HUES48 (cell line): ENCODE results near the gene CCDC138.

Experiments used
- H3K27ac ChIP-seq: one replicate; pipeline ENCODE4 v1.7.0; 2013; ENCODE audit warnings: low read depth, low read length, inconsistent platforms
- H3K27me3 ChIP-seq: 2 replicates; pipeline ENCODE4 v1.6.1; 2013; ENCODE audit warnings: mild to moderate bottlenecking, low read length; ENCODE audit not compliant: control insufficient read depth, insufficient read depth
- H3K36me3 ChIP-seq: 2 replicates; pipeline ENCODE4 v1.6.1; 2013; ENCODE audit warnings: low read length; ENCODE audit not compliant: control insufficient read depth, insufficient read depth
- H3K4me1 ChIP-seq: 2 replicates; pipeline ENCODE4 v1.6.1; 2013; ENCODE audit warnings: mild to moderate bottlenecking, low read length; ENCODE audit not compliant: control insufficient read depth, insufficient read depth
- H3K4me3 ChIP-seq: 2 replicates; pipeline ENCODE4 v1.5.1; 2013; ENCODE audit warnings: mild to moderate bottlenecking, low read depth, low read length
- H3K9ac ChIP-seq: 2 replicates; pipeline ENCODE4 v1.6.1; 2013; ENCODE audit warnings: mild to moderate bottlenecking, low read depth, low read length, moderate library complexity
- H3K9me3 ChIP-seq: 2 replicates; pipeline ENCODE4 v1.6.1; 2013; ENCODE audit warnings: low read length; ENCODE audit not compliant: control insufficient read depth, insufficient read depth

The CCDC138 gene

DNA sequence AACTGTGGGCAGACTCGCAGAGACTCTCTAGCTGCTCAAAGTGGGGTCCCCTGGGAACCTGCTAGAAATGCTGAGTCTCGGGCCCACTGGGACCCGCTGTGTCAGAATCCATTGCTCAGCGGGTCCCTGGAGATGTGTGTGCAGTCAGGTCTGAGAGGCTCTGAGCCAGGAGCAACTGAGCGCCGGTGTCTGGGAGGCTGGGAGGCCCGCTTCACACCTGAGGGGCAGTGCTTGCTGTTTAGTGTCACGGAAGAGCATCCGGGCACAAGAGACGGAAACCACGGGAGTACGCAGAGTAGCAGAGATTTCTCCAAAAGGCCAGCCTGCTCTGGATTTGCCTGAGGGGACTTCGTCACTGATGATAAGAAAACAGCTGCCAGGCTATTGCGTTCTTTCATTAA lies 132.4 kb downstream of the CCDC138 start:
- Histone ChIP-seq H3K27ac (no peak overlapping the region), H3K36me3 (no peaks in the 10 kb centered on the region), H3K4me1 (no peaks in the 10 kb centered on the region; the same call in 1 of the 2 replicates), H3K9me3 (no peaks in the 10 kb centered on the region), H3K9ac (no peak overlapping the region), H3K27me3 (no peaks in the 10 kb centered on the region), H3K4me3 (no peak overlapping the region)

DNA sequence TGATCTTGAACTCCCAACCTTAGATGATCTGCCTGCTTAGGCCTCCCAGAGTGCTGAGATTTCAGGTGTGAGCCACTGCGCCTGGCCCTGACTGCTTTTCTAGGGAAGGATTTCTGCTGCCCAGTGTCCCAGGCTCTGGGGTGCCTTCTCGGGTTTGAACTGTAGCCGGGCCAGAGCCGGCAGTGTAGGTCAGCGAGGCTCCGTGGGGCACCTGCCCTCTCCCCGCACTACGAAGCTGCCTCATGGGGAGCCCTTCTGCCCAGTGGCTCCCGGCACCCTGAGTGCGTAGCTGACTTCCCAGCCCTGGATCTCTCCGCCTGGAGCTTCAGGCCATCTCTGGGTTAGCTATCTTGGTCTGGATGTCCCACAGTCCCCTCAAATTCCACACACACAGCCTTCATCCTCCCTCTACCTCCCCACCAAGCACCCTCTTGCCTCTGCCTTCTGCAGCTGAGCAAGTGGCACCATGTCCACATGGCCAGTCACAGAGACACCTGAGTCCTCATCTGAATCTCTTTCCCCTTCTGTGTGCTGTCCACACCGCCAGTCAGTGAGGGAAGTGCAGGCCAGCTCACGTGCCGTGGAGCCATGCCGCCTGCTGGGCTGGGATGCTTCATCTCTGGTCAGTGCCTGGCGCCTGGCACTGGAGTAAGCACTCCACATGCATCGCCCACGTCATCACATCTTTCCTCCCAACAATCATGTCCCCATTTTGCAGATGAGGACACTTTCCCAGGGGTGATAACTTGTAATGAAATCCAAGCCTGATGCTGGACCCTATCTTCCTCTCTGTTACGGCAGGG lies 133.2 kb downstream of the CCDC138 start:
- H3K27me3 ChIP-seq = no peaks in the 10 kb centered on the region

DNA sequence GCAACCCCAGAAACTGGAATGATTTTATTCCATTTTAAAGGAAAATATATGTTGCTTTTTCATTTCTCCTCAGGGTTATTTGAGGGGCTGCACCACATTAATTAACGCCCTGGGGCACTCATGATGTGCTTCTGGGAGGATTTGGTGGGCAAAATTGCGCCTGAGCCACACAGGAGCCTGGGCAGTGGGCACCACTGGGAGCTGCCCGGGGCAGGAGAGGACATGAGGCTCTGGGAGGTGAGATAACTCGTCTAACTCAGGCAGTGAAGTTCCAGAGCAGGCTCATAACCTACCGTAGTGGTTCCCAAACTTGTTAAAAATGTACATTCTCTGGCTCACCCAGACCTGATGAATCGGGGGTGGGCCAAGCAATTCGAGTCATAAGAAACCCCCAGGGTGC lies 134.1 kb downstream of the CCDC138 start:
- Histone ChIP-seq H3K27ac (no peak overlapping the region), H3K27me3 (no peaks in the 10 kb centered on the region), H3K9me3 (no peaks in the 10 kb centered on the region), H3K4me3 (no peak overlapping the region), H3K9ac (no peak overlapping the region), H3K4me1 (no peaks in the 10 kb centered on the region; the same call in 1 of the 2 replicates), H3K36me3 (no peaks in the 10 kb centered on the region)

More for the DNA sequence above, 133.2 kb downstream of the CCDC138 start:
- H3K9me3 ChIP-seq = no peaks in the 10 kb centered on the region
- no peak overlapping the region for H3K27ac ChIP-seq
- H3K9ac ChIP-seq = no peak overlapping the region
- no peaks in the 10 kb centered on the region for H3K36me3 ChIP-seq
- no peaks in the 10 kb centered on the region; the same call in 1 of the 2 replicates for H3K4me1 ChIP-seq
- no peak overlapping the region for H3K4me3 ChIP-seq

DNA sequence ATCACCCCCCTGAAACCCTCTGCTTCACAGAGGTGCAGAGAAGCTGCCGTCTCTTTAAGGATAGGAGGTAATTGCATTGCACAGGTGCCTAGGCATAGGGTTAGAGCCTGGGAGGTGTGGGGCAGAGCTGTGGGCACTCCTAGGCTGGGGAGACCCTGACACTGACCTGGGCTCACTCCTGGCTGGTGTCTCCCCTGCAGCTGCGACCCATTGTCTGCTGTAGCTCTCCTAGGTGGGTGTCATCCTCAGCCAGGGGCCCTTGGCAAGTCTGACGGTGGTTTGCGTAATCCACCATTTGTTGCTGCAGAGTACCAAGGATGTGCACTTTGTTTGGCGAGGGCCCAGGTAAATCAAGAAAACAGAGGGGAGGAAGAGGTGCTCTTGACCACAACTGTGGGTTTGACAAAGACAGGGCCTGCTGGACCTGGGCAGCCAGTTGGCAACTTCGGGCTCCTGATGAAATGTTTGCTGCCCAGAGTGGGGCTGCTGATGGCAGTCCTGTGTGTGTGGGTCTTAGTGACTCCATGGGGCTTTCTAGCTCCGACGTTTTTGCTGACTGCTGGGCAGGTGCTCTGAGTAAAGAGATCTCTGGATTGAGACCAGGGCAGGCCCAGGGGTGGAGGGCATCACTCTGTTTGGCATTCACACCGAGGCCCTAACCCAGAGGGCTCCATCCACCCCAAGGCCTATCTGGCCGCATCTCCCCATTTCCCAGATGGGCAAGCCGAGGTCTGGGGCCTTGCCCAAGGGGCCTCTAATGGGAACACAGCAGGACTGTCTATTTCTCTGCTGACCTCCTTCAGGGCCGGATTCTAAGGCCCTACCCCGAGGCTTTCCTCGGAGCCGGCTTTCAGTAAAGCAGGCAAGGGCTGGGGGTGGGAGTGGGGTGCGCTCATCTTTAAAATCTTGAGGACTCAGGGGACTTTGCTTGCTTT lies 134.8 kb downstream of the CCDC138 start:
- no peak overlapping the region for H3K27ac ChIP-seq
- no peak overlapping the region for H3K9ac ChIP-seq
- H3K4me1 ChIP-seq = no peaks in the 10 kb centered on the region; the same call in 1 of the 2 replicates
- H3K36me3 ChIP-seq = no peaks in the 10 kb centered on the region
- H3K4me3 ChIP-seq = no peak overlapping the region
- no peaks in the 10 kb centered on the region for H3K9me3 ChIP-seq
- H3K27me3 ChIP-seq = no peaks in the 10 kb centered on the region

DNA sequence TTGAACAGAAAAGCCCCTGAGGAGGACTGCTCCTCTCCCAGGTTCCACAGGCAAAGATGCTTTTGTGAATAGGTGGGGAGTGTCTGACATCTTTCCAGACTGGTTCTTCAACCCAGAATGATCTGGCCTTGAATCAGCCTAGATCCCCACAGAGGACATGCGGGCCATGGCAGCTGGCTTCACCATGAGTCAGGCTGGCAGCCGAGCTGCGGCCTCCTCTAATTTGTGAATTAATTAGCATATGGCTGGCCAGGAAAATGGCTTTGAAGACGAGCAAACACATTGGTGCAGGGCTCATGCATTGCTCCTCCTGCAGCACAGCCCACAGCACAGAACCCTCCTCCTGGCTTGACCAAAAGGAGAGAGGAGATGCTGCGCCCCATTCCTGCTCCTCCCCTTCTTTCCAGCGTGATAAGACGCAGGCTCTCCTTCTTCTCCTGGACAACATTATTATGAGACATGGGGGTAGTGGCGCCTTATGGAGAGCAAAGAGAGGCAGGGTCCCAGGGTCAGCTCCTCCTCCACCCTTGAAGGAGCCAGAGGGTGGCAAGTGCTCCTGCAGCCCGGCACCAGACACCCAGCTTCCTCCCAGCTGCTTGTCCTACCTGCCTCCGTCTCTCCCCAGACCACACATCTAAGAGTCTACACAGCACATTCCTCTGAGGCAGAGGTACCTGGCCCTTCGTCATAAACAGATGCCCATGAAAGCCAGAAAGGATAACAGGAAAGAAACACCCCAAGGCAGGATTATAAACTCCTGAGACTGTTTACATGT lies 135.8 kb downstream of the CCDC138 start:
- Histone ChIP-seq H3K27ac (no peak overlapping the region), H3K4me1 (no peaks in the 10 kb centered on the region; the same call in 1 of the 2 replicates), H3K4me3 (no peak overlapping the region), H3K27me3 (no peaks in the 10 kb centered on the region), H3K36me3 (no peaks in the 10 kb centered on the region), H3K9me3 (no peaks in the 10 kb centered on the region), H3K9ac (no peak overlapping the region)

DNA sequence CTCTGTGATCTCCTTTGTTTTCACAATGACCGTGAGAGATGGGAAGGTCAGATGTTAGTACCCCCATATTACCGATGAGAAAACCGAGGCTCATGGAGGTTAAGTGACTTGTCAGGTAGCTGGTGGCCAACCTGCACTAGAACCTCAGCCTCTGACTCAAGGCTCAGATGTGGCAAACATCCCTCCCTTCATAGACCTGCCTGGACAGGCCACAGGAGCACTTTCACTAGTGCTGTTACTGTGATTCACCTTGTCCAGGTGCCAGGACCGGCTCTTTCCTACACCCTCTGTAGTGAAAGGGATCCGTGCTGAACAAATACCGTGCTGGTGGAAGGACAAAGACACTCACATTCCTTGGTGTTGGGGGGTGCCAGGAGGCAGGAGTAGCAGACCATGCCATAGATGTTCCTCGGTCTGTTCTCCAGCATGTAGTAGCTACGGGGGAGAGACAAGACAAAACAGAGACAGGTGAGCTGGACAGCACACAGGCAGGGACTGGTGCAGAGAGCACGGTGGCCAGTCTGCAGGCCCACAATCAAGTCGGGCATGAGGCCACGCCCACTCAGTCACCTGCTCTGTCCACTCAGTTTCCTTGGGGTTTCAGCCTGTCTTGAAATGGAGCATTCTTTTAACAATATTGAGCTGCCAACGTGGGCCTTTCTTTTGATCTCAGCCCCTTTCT lies 136.6 kb downstream of the CCDC138 start:
- no peaks in the 10 kb centered on the region for H3K27me3 ChIP-seq
- no peaks in the 10 kb centered on the region; the same call in 1 of the 2 replicates for H3K4me1 ChIP-seq
- H3K9me3 ChIP-seq = no peaks in the 10 kb centered on the region
- no peak overlapping the region for H3K9ac ChIP-seq
- H3K4me3 ChIP-seq = no peak overlapping the region
- no peak overlapping the region for H3K27ac ChIP-seq
- no peaks in the 10 kb centered on the region for H3K36me3 ChIP-seq

DNA sequence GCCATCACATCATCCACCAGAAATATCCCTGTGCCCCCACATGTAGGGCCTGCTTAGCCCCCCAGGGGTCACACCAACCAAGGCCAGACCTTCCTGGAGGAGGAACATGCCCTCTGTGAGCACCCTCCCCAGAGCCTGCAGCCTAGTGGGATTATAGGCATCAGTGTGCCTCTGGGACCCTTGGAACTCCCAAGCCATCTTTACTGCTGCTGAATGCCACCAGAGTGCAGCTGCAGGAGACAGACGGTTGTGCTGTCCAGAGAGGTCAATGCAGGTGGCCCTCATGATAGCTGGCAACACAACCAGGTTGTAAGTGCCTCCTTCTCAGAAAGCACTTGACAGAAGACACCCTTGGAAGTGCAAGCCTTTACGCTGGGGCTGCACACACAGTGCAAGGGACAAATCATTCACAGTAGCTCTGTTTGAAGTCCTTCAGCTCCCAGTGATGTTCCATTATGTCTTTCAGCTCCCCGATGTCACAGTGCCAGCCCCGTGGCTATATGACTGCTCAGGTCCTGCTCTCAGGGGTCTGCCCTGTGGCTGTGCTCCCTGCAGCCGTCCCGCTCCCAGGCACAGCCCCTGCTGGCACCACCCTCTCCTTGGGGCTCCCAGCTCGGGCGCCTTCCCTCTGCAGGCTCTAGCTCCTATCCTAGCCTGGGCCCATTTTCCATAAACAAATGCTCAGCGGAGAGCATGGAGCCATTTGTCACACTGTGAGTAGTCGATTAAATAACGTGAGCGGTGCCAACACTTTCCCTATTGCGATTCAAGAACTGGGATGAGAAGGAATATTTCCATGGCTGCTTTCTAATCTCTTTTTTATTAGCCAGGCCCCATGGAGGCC lies 137.4 kb downstream of the CCDC138 start:
- Histone ChIP-seq H3K27me3 (no peaks in the 10 kb centered on the region), H3K4me1 (no peaks in the 10 kb centered on the region; the same call in 1 of the 2 replicates), H3K4me3 (no peak overlapping the region), H3K9me3 (no peaks in the 10 kb centered on the region), H3K36me3 (no peaks in the 10 kb centered on the region), H3K9ac (no peak overlapping the region), H3K27ac (no peak overlapping the region)

DNA sequence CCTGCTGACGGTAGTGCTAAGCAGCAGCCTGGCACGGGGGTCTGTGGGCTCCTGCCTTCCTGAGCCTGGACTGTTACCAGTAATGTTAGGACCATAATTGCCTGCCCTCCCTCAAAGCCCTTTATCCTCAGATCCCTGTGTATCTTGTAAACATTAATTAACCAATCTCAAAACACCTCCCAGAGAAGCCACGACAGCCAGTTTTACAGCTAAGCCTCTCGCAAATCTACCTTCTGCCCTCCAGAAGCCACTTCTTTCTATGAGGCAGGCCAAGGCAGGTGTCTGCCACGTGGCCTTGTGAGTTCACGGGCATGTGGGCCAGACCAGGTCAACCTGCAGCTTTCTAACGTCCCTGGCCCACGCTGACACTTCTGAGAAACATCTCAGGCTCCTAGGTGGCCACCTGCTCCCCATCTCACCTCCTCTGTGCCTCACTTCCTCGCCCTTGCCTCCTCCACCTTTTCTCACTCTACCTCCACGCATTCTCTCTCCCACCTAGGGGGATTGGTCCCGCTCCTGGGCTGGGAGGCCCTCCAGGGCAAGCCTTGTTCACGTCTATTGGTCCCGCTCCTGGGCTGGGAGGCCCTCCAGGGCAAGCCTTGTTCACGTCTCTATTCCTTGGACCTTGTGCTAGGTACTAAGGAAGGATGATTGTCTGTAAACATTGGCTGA lies 138.1 kb downstream of the CCDC138 start:
- no peaks in the 10 kb centered on the region for H3K27me3 ChIP-seq
- no peak overlapping the region for H3K27ac ChIP-seq
- no peak overlapping the region for H3K9ac ChIP-seq
- H3K4me3 ChIP-seq = no peak overlapping the region
- H3K9me3 ChIP-seq = no peaks in the 10 kb centered on the region
- H3K4me1 ChIP-seq = no peaks in the 10 kb centered on the region; the same call in 1 of the 2 replicates
- H3K36me3 ChIP-seq = no peaks in the 10 kb centered on the region

DNA sequence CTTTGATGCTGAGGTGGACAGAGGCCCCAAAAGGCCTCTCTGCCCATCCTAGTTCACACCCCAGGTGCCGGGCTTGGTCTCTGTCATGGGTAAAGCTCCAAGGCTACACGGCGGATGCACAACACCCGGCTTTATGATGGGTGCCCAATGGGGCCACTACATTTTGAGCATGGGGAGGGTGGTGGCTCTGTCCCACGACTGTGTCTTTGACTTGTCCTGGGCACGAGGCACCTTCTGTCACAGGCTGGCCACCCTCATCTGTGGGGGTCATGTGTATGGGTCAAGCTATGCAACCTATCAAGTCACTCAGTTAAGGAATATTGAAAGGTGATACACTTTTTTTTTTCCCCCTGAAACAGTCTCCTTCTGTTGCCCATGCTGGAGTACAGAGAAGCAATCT lies 138.7 kb downstream of the CCDC138 start:
- H3K36me3 ChIP-seq = no peaks in the 10 kb centered on the region
- H3K9ac ChIP-seq = no peak overlapping the region
- H3K4me3 ChIP-seq = no peak overlapping the region
- no peaks in the 10 kb centered on the region for H3K9me3 ChIP-seq
- H3K4me1 ChIP-seq = no peaks in the 10 kb centered on the region; the same call in 1 of the 2 replicates
- no peaks in the 10 kb centered on the region for H3K27me3 ChIP-seq
- H3K27ac ChIP-seq = no peak overlapping the region
